ENCODE results near the gene UNC13A.

The UNC13A gene

DNA sequence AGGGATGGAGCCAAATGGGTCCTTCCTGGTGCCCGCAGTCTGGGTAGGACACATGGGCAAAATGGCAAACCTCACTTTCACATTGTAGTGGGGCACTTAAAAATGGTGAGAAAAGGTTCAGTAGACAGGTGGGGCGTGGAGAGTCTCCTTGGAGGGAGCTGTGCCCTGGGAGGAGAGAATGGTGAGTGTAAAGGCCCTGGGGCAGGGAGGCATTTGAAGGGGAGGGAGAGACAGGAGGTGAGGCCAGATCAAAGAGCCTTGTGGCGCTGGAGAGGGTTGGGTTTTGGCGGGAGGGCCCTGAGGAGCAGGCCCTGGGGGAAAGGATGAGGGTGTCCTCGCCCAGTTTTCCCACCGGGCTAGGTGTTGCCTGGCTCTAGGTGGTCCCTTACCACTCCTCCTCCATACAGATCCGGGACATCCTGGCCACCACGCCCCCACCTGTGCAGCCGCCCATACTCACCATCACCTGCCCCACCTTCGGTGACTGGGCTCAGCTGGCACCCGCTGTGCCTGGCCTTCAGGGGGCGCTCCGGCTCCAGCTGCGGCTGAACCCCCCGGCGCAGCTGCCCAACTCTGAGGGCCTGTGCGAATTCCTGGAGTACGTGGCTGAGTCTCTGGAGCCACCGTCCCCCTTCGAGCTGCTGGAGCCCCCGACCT, 37.4 kb upstream of the UNC13A start:
- 0 out of 3 replicates have a peak, but pooled peaks have one; percentile 26 for ATAC-seq
- TF ChIP-seq ESRRG (CRISPR knock-in tag; IDR thresholded peaks at IDR 0.05): no peak
- TF ChIP-seq, protein P1, sequence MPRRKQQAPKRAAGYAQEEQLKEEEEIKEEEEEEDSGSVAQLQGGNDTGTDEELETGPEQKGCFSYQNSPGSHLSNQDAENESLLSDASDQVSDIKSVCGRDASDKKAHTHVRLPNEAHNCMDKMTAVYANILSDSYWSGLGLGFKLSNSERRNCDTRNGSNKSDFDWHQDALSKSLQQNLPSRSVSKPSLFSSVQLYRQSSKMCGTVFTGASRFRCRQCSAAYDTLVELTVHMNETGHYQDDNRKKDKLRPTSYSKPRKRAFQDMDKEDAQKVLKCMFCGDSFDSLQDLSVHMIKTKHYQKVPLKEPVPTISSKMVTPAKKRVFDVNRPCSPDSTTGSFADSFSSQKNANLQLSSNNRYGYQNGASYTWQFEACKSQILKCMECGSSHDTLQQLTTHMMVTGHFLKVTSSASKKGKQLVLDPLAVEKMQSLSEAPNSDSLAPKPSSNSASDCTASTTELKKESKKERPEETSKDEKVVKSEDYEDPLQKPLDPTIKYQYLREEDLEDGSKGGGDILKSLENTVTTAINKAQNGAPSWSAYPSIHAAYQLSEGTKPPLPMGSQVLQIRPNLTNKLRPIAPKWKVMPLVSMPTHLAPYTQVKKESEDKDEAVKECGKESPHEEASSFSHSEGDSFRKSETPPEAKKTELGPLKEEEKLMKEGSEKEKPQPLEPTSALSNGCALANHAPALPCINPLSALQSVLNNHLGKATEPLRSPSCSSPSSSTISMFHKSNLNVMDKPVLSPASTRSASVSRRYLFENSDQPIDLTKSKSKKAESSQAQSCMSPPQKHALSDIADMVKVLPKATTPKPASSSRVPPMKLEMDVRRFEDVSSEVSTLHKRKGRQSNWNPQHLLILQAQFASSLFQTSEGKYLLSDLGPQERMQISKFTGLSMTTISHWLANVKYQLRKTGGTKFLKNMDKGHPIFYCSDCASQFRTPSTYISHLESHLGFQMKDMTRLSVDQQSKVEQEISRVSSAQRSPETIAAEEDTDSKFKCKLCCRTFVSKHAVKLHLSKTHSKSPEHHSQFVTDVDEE (CRISPR knock-in tag; IDR thresholded peaks at IDR 0.05): no peak
- TF ChIP-seq GLIS3 (CRISPR knock-in tag; IDR thresholded peaks at IDR 0.05): no peak
- TF ChIP-seq ZNF8 (CRISPR knock-in tag; IDR thresholded peaks at IDR 0.05): no peak
- TF ChIP-seq, protein P2, sequence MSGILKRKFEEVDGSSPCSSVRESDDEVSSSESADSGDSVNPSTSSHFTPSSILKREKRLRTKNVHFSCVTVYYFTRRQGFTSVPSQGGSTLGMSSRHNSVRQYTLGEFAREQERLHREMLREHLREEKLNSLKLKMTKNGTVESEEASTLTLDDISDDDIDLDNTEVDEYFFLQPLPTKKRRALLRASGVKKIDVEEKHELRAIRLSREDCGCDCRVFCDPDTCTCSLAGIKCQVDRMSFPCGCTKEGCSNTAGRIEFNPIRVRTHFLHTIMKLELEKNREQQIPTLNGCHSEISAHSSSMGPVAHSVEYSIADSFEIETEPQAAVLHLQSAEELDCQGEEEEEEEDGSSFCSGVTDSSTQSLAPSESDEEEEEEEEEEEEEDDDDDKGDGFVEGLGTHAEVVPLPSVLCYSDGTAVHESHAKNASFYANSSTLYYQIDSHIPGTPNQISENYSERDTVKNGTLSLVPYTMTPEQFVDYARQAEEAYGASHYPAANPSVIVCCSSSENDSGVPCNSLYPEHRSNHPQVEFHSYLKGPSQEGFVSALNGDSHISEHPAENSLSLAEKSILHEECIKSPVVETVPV (CRISPR knock-in tag; IDR thresholded peaks at IDR 0.05): no peak
- TF ChIP-seq ZC3H10 (CRISPR knock-in tag; IDR thresholded peaks at IDR 0.05): no peak
- no peak for TF ChIP-seq TOX (CRISPR knock-in tag; IDR thresholded peaks at IDR 0.05; ENCODE audit: borderline replicate concordance)
- TF ChIP-seq CSDC2 (CRISPR knock-in tag; IDR thresholded peaks at IDR 0.05): no peak
- TF ChIP-seq OSR1 (CRISPR knock-in tag; IDR thresholded peaks at IDR 0.05): no peak
- no peak for TF ChIP-seq ARNTL (CRISPR knock-in tag; IDR thresholded peaks at IDR 0.05; ENCODE audit: borderline replicate concordance, low read depth)
- no peak for TF ChIP-seq BACH2 (CRISPR knock-in tag; IDR thresholded peaks at IDR 0.05; ENCODE audit: borderline replicate concordance)
- no peak for TF ChIP-seq ZNF565 (CRISPR knock-in tag; conservative IDR thresholded peaks at IDR 0.05; ENCODE audit: low read depth)

DNA sequence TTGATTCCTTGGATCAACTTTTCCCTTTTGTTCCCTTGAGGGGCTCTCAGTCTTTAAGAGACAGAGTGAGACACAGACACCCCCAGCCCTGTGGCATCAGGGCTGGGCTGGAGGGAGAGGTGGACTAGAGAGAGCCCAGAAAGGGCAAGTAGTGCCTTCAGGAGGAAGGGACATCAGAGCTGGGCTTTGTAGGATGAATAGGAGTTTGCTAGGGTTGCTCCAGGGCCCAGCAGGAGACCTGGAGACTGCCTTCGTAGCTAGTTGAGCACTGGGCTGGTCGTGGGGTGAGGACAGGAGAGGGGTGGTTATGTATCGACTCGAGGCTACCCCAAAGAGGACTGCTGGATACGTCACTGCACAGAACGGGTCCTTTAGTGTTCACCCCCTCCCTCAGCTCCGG, 36.5 kb upstream of the UNC13A start:
- no peak for ATAC-seq
- TF ChIP-seq ESRRG (CRISPR knock-in tag; IDR thresholded peaks at IDR 0.05) (no peak), TOX (CRISPR knock-in tag; IDR thresholded peaks at IDR 0.05; ENCODE audit: borderline replicate concordance) (no peak), OSR1 (CRISPR knock-in tag; IDR thresholded peaks at IDR 0.05) (no peak), ZFP30 (CRISPR knock-in tag; IDR thresholded peaks at IDR 0.05) (no peak), ZC3H10 (CRISPR knock-in tag; IDR thresholded peaks at IDR 0.05) (no peak), ZFP3 (CRISPR knock-in tag; IDR thresholded peaks at IDR 0.05) (peak; percentile 98), ZNF70 (CRISPR knock-in tag; IDR thresholded peaks at IDR 0.05) (no peak)
- TF ChIP-seq, protein P3, sequence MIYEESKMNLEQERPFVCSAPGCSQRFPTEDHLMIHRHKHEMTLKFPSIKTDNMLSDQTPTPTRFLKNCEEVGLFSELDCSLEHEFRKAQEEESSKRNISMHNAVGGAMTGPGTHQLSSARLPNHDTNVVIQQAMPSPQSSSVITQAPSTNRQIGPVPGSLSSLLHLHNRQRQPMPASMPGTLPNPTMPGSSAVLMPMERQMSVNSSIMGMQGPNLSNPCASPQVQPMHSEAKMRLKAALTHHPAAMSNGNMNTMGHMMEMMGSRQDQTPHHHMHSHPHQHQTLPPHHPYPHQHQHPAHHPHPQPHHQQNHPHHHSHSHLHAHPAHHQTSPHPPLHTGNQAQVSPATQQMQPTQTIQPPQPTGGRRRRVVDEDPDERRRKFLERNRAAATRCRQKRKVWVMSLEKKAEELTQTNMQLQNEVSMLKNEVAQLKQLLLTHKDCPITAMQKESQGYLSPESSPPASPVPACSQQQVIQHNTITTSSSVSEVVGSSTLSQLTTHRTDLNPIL (CRISPR knock-in tag; IDR thresholded peaks at IDR 0.05; ENCODE audit: low read depth): no peak

DNA sequence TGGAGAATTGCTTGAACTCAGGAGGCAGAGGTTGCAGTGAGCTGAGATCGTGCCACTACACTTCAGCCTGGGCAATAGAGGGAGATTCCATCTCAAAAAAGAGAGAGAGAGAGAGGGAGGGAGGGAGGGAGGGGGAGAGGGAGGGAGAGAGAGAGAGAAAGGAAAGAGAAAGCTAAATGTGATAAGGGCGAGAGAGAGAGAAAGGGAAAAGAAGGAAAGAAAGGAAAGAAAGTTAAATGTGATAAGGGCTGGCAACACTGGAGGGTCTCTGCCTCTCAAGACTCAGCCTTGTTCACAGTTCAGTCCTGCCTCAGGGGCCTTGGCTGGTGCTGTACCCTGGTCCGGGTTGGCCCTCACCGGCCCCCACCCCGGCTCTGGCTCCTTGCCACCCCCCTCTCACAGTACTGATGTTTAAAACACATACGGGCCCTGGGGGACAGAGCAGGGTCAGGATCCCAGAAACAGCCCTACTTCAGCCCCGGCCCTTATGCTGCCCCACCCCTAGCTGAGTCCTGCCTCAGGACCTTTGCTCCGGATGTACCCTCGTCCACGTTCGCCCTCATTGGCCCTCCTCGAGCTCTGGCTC, 34.6 kb upstream of the UNC13A start:
- no peak for ATAC-seq
- TF ChIP-seq SNAI2 (CRISPR knock-in tag; IDR thresholded peaks at IDR 0.05) (no peak), ZC3H10 (CRISPR knock-in tag; IDR thresholded peaks at IDR 0.05) (no peak), CSDC2 (CRISPR knock-in tag; IDR thresholded peaks at IDR 0.05) (no peak), GLIS3 (CRISPR knock-in tag; IDR thresholded peaks at IDR 0.05) (no peak), OSR1 (CRISPR knock-in tag; IDR thresholded peaks at IDR 0.05) (no peak), ZNF8 (CRISPR knock-in tag; IDR thresholded peaks at IDR 0.05) (no peak), TCF4 (CRISPR knock-in tag; IDR thresholded peaks at IDR 0.05; ENCODE audit: borderline replicate concordance) (no peak)
- TF ChIP-seq, protein P4, sequence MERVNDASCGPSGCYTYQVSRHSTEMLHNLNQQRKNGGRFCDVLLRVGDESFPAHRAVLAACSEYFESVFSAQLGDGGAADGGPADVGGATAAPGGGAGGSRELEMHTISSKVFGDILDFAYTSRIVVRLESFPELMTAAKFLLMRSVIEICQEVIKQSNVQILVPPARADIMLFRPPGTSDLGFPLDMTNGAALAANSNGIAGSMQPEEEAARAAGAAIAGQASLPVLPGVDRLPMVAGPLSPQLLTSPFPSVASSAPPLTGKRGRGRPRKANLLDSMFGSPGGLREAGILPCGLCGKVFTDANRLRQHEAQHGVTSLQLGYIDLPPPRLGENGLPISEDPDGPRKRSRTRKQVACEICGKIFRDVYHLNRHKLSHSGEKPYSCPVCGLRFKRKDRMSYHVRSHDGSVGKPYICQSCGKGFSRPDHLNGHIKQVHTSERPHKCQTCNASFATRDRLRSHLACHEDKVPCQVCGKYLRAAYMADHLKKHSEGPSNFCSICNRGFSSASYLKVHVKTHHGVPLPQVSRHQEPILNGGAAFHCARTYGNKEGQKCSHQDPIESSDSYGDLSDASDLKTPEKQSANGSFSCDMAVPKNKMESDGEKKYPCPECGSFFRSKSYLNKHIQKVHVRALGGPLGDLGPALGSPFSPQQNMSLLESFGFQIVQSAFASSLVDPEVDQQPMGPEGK (CRISPR knock-in tag; IDR thresholded peaks at IDR 0.05; ENCODE audit: borderline replicate concordance): no peak
- TF ChIP-seq, protein P1 (CRISPR knock-in tag; IDR thresholded peaks at IDR 0.05): no peak
